Parathyroid adenoma (tissue), 2 donors: Measurements from ENCODE around the gene PSPH.
"Not testable (repeated sequence)": the region's sequence is repeated elsewhere in the genome, so short reads cannot be mapped to it uniquely, and the experiment has no call there.

ENCODE experiments used
- H2AFZ ChIP-seq: fragments of 300-600 bp; sonication (generic); one replicate; pipeline ENCODE4 v1.7.0; 2017; ENCODE audit warnings: antibody characterized with exemption, mild to moderate bottlenecking
- H3K27ac ChIP-seq: fragments of 300-600 bp; sonication (generic); one replicate; pipeline ENCODE4 v1.7.0; 2017
- H3K27me3 ChIP-seq: fragments of 300-600 bp; sonication (generic); one replicate; pipeline ENCODE4 v1.7.0; 2017; ENCODE audit warnings: low read length; ENCODE audit not compliant: control insufficient read depth, insufficient read depth
- H3K36me3 ChIP-seq: fragments of 300-600 bp; sonication (generic); one replicate; pipeline ENCODE4 v1.7.0; 2017; ENCODE audit warnings: low read length; ENCODE audit not compliant: control insufficient read depth, insufficient read depth
- H3K4me1 ChIP-seq: fragments of 300-600 bp; sonication (generic); one replicate; pipeline ENCODE4 v1.7.0; 2017; ENCODE audit warnings: control low read depth
- H3K4me2 ChIP-seq: fragments of 300-600 bp; sonication (generic); one replicate; pipeline ENCODE4 v1.7.0; 2017; ENCODE audit warnings: low read length
- H3K4me3 ChIP-seq: fragments of 300-600 bp; sonication (generic); one replicate; pipeline ENCODE4 v1.7.0; 2017; ENCODE audit warnings: low read depth, low read length
- H3K79me2 ChIP-seq: fragments of 300-600 bp; sonication (generic); one replicate; pipeline ENCODE4 v1.7.0; 2017; ENCODE audit warnings: control low read depth
- H3K9ac ChIP-seq: fragments of 300-600 bp; sonication (generic); one replicate; pipeline ENCODE4 v1.7.0; 2017; ENCODE audit warnings: mild to moderate bottlenecking
- H3K9me3 ChIP-seq: fragments of 300-600 bp; sonication (generic); one replicate; pipeline ENCODE4 v1.7.0; 2017; ENCODE audit warnings: low read length; ENCODE audit not compliant: control insufficient read depth
- TF ChIP-seq, protein P1 (sequence below): fragments of 300-600 bp; sonication (generic); IDR thresholded peaks from one replicate; pipeline ENCODE4 v1.7.0; 2017; ENCODE audit warnings: antibody characterized with exemption, mild to moderate bottlenecking
- donor health status: primary hyperparathyroidism.

PSPH gene

DNA sequence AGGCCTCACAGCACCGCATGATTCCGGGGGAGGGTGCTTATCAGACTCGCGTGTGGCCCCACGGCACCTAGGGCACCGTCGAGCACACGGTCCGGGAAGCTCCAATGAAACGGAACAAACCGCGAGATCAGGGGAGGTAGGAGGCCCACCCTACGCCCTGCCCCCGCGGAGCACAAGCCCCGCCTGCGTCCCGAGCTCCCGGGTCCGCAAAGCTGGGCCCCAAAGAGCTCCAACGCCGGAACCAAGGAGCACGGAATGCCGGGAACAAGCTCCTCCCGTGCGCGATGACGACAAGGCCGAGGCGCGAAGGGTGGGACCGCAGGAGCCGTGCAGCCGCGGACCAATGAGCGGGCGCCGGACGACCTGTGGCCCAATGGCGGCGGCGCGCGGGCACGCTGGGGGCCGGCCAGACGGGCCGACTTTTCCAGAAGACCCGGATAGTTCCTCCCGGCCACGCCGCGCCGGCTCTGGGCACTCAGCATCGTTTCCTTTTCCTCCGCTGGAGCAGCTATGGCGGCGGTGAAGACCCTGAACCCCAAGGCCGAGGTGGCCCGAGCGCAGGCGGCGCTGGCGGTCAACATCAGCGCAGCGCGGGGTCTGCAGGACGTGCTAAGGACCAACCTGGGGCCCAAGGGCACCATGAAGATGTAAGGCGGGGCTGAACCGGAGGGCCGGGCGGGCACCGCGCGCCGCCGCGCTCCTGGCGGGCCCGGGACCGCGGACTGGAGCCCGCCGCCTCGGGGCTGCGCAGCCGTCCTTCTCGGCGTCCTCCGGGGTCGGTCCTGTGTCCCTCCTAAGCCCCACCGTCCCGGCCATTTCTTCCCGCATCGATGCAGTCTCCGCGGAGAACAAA is at the start of gene PSPH, which contains the start of gene CCT6A:
PSPH (minus strand) TSS at position 106 of the 853 bp plus-strand sequence. CDS start 30,232 bp downstream, outside the sequence.
CCT6A (plus strand) TSS at position 427 of the 853 bp plus-strand sequence; CDS start at position 511, 84 bp downstream.
- H3K4me1 ChIP-seq = peaks cover 8% of the 10 kb centered on the region
- peak within 1 kb of the TSS; percentile 97 for H3K4me3 ChIP-seq
- H3K36me3 ChIP-seq = no peaks in the 10 kb centered on the region
- peak within 1 kb of the TSS; percentile 87 for H3K27ac ChIP-seq
- peaks cover 18% of the 10 kb centered on the region for H3K79me2 ChIP-seq
- peak within 1 kb of the TSS; percentile 93 for H2AFZ ChIP-seq
- H3K4me2 ChIP-seq = peak within 1 kb of the TSS; percentile 99
- TF ChIP-seq, protein P1, sequence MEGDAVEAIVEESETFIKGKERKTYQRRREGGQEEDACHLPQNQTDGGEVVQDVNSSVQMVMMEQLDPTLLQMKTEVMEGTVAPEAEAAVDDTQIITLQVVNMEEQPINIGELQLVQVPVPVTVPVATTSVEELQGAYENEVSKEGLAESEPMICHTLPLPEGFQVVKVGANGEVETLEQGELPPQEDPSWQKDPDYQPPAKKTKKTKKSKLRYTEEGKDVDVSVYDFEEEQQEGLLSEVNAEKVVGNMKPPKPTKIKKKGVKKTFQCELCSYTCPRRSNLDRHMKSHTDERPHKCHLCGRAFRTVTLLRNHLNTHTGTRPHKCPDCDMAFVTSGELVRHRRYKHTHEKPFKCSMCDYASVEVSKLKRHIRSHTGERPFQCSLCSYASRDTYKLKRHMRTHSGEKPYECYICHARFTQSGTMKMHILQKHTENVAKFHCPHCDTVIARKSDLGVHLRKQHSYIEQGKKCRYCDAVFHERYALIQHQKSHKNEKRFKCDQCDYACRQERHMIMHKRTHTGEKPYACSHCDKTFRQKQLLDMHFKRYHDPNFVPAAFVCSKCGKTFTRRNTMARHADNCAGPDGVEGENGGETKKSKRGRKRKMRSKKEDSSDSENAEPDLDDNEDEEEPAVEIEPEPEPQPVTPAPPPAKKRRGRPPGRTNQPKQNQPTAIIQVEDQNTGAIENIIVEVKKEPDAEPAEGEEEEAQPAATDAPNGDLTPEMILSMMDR = no peak
- H3K9ac ChIP-seq = peak within 1 kb of the TSS; percentile 70
- H3K27me3 ChIP-seq = no peaks in the 10 kb centered on the region
- no peaks in the 10 kb centered on the region for H3K9me3 ChIP-seq

DNA sequence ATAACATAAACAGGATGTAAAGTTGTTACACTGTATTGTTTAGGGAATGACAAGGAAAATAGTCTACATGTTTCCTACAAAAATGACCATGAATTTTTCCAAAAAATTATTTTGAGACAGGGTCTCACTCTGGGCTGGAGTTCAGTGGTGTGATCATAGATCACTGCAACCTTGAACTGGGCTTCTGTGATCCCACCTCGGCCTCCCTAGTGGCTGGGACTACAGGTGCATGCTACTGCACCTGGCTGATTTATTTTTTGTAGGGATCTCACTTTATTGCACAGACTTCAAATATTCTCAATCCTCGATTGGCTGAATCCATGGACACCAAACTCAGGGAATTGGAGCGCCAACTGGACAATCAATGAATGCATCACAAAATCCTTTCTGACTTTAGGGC is 48.4 kb upstream of the PSPH start:
- TF ChIP-seq, protein P1 = no peak
- Histone ChIP-seq H3K79me2 (no peaks in the 10 kb centered on the region), H3K4me1 (no peaks in the 10 kb centered on the region), H3K36me3 (no peaks in the 10 kb centered on the region), H3K9me3 (no peaks in the 10 kb centered on the region), H3K27me3 (no peaks in the 10 kb centered on the region), H3K27ac (no peak overlapping the region), H3K9ac (no peak overlapping the region), H3K4me2 (no peak overlapping the region), H3K4me3 (no peak overlapping the region), H2AFZ (no peak overlapping the region)

DNA sequence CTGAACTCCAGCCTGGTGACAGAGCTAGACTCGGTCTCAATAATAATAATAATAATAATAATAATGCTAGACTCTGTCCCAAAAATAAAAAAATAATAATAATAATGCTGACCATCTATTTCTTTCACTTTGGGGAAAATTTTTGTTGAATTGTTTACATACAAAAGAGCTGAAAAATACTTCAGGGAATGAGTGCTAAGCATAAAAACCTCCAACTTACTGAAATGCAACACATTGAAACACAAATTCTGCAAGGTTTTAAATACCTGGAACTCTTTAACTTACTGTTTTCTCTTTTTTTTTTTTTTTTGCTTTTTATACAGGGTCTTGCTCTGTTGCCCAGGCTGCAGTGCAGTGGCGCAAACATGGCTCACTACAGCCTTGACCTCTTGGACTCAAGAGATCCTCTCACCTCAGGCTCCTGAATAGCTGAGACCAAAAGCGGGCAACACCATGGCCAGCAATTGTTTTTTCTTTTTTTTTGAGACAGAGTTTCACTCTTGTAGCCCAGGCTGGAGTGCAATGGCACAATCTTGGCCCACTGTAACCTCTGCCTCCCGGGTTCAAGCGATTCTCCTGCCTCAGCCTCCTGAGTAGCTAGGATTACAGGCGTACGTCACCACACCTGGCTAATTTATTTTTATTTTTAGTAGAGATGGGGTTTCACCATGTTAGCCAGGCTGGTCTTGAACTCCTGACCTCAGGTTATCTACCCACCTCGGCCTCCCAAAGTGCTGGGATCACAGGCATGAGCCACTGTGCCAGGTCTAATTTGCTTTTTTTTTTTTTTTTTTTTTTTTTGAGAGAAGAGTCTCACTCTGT is 47.2 kb upstream of the PSPH start:
- not testable (repeated sequence) for H3K9ac ChIP-seq, H3K79me2 ChIP-seq, H3K27me3 ChIP-seq, H3K4me3 ChIP-seq, H3K9me3 ChIP-seq, H2AFZ ChIP-seq, H3K36me3 ChIP-seq, H3K27ac ChIP-seq, H3K4me2 ChIP-seq, H3K4me1 ChIP-seq

DNA sequence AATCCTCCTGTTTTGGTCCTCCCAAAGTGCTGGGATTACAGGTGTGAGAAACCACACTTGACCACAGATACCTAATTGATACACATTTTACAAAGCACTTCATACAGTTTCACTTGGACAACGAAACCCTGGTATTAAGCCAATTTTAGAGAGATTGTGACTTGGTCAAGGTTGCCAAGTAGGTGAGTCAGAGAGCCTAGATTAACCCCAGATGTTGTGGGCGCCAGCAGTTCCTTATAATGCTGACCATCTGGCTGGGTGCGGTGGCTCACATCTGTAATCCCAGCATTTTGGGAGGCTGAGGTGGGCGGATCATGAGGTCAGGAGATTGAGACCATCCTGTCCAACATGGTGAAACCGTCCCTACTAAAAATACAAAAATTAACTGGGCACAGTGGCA is 46.5 kb upstream of the PSPH start:
- Histone ChIP-seq H2AFZ (no peak overlapping the region), H3K4me2 (no peak overlapping the region), H3K36me3 (no peaks in the 10 kb centered on the region), H3K27ac (no peak overlapping the region), H3K4me1 (peaks cover 5% of the 10 kb centered on the region), H3K9ac (no peak overlapping the region), H3K4me3 (no peak overlapping the region), H3K9me3 (no peaks in the 10 kb centered on the region), H3K79me2 (no peaks in the 10 kb centered on the region), H3K27me3 (no peaks in the 10 kb centered on the region)
- TF ChIP-seq, protein P1 = no peak
